GM21529 (cell line): ENCODE results near the gene DNMBP.
"Not testable (repeated sequence)": the region's sequence is repeated elsewhere in the genome, so short reads cannot be mapped to it uniquely, and the experiment has no call there.

Experiments
- ATAC-seq: cut with Tn5 transposase; IDR thresholded peaks from one replicate; pipeline ENCODE4 v1.9.1; 2021; ENCODE audit not compliant: unreplicated experiment

Gene DNMBP

DNA sequence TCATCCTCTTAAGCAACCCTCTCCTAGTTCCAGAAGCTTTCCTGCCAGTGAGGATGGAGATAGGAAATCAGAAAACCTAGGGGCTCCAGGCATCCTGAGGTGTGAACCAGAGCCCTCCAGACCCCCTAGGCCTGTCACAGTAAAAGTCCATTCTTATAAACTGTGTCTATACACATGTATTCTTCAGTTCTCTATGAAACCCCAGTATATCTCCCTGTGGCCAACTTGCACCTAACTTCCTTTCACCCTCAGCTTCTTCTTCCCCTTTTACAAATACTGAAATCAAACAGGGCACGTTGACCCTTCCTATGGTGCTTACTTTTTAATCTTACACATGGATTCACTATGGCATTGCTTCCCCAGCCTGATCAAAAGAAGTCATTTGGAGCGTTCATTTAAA is 168.9 kb downstream of the DNMBP start:
- ATAC-seq: not testable (repeated sequence)

DNA sequence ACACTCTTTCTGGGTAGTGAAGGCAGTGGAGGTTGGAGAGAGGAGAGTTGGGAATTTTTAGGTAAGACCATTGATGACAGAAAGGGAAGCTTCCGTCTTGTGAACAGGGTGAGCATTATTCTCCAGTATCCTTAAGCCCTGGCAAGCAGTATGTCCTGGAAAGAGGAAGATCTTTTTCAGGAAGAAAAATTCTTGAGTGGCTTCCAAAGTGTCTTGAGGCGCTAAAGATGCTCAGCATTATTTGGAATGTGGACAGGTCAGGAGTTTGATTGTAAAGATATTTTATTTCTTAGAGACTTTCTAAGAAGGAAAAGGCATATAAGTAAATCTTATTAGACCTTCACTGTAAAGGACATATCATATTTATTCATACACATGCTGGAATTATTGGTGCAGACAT is 173.0 kb downstream of the DNMBP start:
- no peak for ATAC-seq

DNA sequence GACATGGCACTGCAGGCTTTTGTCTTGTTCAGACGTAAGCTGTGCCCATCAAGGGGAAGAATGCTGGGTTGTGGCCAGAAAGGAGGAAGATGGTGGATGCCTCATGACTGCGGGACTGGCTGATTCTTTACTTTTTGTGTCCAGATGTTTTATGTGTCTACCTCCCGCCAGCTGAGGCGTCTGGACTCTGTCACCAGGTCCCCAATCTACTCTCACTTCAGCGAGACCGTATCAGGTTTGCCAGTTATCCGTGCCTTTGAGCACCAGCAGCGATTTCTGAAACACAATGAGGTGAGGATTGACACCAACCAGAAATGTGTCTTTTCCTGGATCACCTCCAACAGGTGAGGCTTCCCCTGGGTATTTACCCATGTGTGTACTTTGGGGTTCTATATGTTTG is 173.8 kb downstream of the DNMBP start:
- ATAC-seq: no peak

DNA sequence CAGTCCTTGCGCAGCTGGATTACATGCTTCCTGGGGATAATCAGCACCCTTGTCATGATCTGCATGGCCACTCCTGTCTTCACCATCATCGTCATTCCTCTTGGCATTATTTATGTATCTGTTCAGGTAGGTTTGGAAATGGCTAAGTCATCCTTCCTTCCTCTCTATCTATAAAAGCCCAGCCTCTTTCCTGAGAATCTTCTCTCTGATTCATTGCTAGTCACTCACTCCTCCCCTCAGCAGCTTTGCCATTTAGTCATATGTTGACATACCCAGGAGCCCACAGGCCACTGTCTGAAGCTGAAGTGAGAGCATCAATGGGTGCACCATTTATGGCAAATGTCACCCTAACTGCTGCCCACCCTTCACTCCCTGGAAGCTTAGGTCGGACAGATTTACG is 175.3 kb downstream of the DNMBP start:
- ATAC-seq: no peak

DNA sequence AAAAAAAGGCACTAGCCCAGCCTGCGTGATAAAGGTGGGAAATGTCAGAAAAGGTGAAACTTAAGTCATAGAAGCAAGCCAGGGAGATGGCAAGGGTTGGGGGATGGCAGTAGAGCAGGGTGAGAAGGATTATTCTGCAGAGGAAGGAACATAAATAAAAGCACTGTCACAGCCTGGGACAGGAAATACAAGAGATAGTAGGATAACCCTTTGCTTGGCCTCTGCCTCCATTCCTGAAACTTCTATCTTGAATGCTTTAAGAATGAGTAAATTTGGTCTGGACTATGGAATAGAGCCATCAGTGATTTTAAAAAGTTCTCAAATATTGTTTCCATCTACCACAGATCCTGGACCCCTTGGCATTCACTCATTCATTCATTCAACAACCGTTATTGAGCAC is 177.3 kb downstream of the DNMBP start:
- ATAC-seq: no peak

DNA sequence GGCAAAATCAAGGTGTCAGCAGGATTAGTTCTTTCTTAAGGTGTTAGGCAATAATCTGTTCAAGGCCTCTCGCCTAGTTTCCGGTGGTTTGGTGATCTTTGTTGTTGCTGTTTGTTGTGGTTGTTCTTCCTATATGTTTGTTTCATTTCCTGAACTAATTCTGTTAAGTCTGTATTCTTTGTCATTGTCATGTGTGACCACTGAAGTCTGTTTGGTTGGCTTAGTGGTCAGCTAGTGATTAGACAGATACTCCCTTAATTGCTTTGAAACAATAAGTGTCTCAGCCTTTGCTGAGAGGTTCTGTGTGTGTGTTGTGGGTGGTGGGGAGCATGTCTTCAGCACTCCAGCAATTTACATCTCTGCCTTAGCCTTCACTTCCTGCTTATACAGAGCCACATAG is 181.3 kb downstream of the DNMBP start:
- ATAC-seq: no peak

DNA sequence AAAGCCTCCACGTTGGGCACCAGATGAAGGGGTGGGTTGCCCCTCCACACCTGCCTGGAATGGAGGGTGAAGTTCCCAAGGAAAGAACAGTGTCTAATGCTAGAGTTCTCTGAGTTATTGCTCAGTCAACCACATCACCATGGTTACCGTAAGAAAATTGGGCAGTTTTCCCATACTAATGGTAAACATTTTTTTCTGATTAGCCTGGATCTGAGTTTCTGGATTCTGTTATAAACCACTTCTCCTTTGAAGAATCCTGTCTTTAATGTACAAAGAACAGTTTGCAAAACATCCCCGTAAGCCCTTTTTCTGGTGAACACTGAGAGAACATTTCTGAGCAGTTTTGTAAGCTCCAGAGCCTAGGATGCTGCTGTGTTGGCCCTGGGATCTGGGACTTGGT is 181.8 kb downstream of the DNMBP start:
- no peak for ATAC-seq
